ENCODE data around the gene NFKBIB. TPM values are rescaled to one million over a fixed set of nuclear protein-coding genes. Genes with fewer than 3 reads are reported as not detected.
"Not testable (repeated sequence)": the region's sequence is repeated elsewhere in the genome, so short reads cannot be mapped to it uniquely, and the experiment has no call there.

The NFKBIB gene
- total RNA-seq, 1 experiment from 2014 or later: 13.5 TPM

DNA sequence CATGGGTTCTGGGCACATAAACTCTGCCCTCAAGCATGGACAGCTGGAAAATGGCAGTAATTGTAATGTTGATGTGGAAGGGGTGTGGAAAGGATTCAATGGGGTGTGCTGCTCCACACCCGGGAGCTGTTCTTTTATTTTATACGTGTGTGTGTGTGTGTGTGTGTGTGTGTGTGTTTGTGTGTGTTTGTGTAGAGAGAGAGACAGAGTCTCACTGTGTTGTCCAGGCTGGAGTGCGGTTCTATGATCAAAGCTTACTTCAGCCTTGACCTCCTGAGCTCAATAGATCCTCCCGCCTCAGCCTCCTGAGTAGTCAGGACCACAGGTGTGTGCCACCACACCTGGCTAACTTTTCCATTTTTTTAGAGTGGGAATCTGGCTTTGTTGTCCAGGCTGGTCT is 33.8 kb downstream of the NFKBIB start:
- no peaks in the 10 kb centered on the region for H3K27me3 ChIP-seq (ENCODE audit: low read length)
- H3K4me1 ChIP-seq (ENCODE audit: low read length): peaks cover 16% of the 10 kb centered on the region
- no peak overlapping the region for H3K9ac ChIP-seq (ENCODE audit: low read length)
- H3K4me2 ChIP-seq (ENCODE audit: low read depth, low read length, poor library complexity, severe bottlenecking): no peak overlapping the region
- no peaks in the 10 kb centered on the region for H3K9me2 ChIP-seq (replicated peaks; ENCODE audit: insufficient read depth, low read length)
- no peak overlapping the region for H3K27ac ChIP-seq (ENCODE audit: low read length)
- DNase-seq: no peak
- peaks cover 31% of the 10 kb centered on the region for H3K79me2 ChIP-seq (ENCODE audit: low read length)
- peaks cover 18% of the 10 kb centered on the region for H3K36me3 ChIP-seq (ENCODE audit: insufficient read depth, low read length)
- peaks cover 5% of the 10 kb centered on the region; the same call in 1 of the 2 replicates for H4K20me1 ChIP-seq (ENCODE audit: insufficient read depth, low read depth, low read length)
- H2AFZ ChIP-seq (ENCODE audit: low read length): no peak overlapping the region
- no peaks in the 10 kb centered on the region for H3K9me3 ChIP-seq (ENCODE audit: low read length)
- no peak overlapping the region for H3K4me3 ChIP-seq (ENCODE audit: low read length)

DNA sequence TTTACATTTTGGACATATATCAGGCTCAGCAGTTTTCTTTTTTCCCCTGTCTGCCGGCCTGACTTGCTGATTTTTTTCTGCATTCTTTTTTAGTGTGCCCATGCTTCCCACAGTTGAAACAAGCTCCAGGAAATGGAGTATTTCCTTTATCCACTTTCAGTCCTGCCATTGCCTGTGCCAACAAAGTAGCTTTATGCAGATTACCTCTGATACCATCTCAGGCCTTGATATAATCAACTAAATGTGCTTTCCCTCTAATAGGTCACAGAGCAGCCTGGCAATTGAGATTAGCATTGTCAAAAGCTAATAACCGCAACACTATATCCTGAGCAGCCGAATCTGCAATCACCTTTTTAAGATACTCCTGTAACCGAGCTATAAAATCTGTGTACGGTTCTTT is 40.2 kb downstream of the NFKBIB start:
- H3K27me3 ChIP-seq (ENCODE audit: low read length): no peaks in the 10 kb centered on the region
- no peaks in the 10 kb centered on the region for H3K36me3 ChIP-seq (ENCODE audit: insufficient read depth, low read length)
- no peak overlapping the region for H3K4me3 ChIP-seq (ENCODE audit: low read length)
- H3K4me2 ChIP-seq (ENCODE audit: low read depth, low read length, poor library complexity, severe bottlenecking): no peak overlapping the region
- no peaks in the 10 kb centered on the region for H3K4me1 ChIP-seq (ENCODE audit: low read length)
- no peak overlapping the region for H3K9ac ChIP-seq (ENCODE audit: low read length)
- no peaks in the 10 kb centered on the region for H3K9me2 ChIP-seq (replicated peaks; ENCODE audit: insufficient read depth, low read length)
- no peak overlapping the region for H2AFZ ChIP-seq (ENCODE audit: low read length)
- no peaks in the 10 kb centered on the region for H3K79me2 ChIP-seq (ENCODE audit: low read length)
- no peaks in the 10 kb centered on the region for H4K20me1 ChIP-seq (ENCODE audit: insufficient read depth, low read depth, low read length)
- DNase-seq: no peak
- H3K27ac ChIP-seq (ENCODE audit: low read length): no peak overlapping the region
- no peaks in the 10 kb centered on the region for H3K9me3 ChIP-seq (ENCODE audit: low read length)

DNA sequence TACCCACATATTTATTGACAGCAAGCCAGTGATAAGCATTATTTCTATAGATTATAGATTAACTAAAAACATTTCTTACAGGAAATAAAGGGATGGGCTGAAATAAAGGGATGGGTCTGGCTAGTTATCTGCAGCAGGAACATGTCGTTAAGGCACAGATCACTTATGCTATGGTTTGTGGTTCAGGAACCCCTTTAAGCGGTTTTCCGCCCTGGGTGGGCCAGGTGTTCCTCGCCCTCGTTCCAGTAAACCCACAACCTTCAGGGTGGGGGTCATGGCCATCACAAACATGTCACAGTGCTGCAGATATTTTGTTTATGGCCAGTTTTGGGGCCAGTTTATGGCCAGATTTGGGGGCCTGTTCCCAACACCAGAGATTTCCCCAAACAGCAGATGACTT is 41.7 kb downstream of the NFKBIB start:
- not testable (repeated sequence) for H3K36me3 ChIP-seq (ENCODE audit: insufficient read depth, low read length); H3K79me2 ChIP-seq (ENCODE audit: low read length); H3K9ac ChIP-seq (ENCODE audit: low read length); H3K4me3 ChIP-seq (ENCODE audit: low read length); H3K4me1 ChIP-seq (ENCODE audit: low read length); H3K4me2 ChIP-seq (ENCODE audit: low read depth, low read length, poor library complexity, severe bottlenecking); H2AFZ ChIP-seq (ENCODE audit: low read length); H3K9me2 ChIP-seq (replicated peaks; ENCODE audit: insufficient read depth, low read length); H3K9me3 ChIP-seq (ENCODE audit: low read length); H3K27ac ChIP-seq (ENCODE audit: low read length); H4K20me1 ChIP-seq (ENCODE audit: insufficient read depth, low read depth, low read length); DNase-seq; H3K27me3 ChIP-seq (ENCODE audit: low read length)

DNA sequence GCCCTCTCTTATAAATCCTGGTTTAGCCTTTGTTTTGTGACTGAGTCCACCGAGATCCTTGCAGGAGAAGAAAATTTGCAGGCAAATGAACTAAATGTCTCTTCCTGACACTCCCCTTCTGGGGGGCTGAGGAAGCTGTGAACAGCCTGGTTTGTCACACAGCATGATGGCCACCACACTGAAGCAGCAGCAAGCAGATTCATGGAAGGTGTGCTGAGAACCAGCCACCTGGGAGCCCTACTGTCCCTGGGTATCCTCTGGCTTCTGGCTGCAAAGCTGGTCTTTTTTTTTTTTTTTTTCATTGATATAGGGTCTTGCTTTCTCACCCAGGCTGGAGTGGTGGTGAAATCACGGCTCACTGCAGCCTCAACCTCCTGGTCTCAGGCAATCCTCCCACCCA is 42.2 kb downstream of the NFKBIB start:
- Histone ChIP-seq H2AFZ (ENCODE audit: low read length) (no peak overlapping the region), H3K9me3 (ENCODE audit: low read length) (no peaks in the 10 kb centered on the region), H3K36me3 (ENCODE audit: insufficient read depth, low read length) (no peaks in the 10 kb centered on the region), H3K79me2 (ENCODE audit: low read length) (no peaks in the 10 kb centered on the region), H3K4me3 (ENCODE audit: low read length) (no peak overlapping the region), H4K20me1 (ENCODE audit: insufficient read depth, low read depth, low read length) (no peaks in the 10 kb centered on the region), H3K4me1 (ENCODE audit: low read length) (no peaks in the 10 kb centered on the region), H3K9me2 (replicated peaks; ENCODE audit: insufficient read depth, low read length) (no peaks in the 10 kb centered on the region), H3K27me3 (ENCODE audit: low read length) (no peaks in the 10 kb centered on the region), H3K4me2 (ENCODE audit: low read depth, low read length, poor library complexity, severe bottlenecking) (no peak overlapping the region), H3K9ac (ENCODE audit: low read length) (no peak overlapping the region), H3K27ac (ENCODE audit: low read length) (no peak overlapping the region)
- DNase-seq: no peak

DNA sequence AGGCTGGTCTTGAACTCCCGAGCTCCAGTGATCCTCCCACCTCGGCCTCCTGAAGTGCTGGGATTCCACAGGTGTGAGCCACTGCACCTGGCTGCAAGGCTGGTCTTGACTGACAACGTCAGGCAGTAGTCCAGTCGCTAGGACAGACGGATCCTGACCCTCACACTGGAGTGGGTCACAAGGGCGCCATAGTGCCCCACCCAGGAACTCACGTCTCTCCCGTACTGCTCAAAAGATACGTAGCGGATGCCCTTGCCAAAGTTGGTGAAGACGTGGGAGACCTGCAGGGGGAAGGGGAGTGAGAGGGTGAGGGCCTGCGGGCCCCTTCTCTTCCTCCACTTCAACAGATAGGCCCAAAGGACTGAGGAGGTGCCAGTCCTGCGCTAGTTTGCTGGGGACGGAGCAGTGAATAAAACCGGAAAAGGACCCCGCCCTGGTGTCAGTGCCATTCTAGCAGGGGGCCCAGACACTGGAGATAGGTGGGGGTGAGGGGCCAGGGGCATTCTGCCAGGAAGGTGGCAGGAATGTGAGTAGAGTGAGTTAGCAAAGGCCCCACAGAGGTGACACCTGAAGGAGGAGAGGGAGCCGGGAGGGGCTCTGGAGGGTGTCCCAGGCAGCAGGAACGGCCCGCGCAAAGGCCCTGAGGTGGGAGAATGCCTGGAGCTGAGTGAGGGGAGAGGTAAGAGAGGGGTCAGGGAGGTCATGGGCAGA is 42.9 kb downstream of the NFKBIB start:
- no peaks in the 10 kb centered on the region for H3K79me2 ChIP-seq (ENCODE audit: low read length)
- no peak overlapping the region for H3K4me2 ChIP-seq (ENCODE audit: low read depth, low read length, poor library complexity, severe bottlenecking)
- H3K9me2 ChIP-seq (replicated peaks; ENCODE audit: insufficient read depth, low read length): no peaks in the 10 kb centered on the region
- no peaks in the 10 kb centered on the region for H3K9me3 ChIP-seq (ENCODE audit: low read length)
- no peak overlapping the region for H2AFZ ChIP-seq (ENCODE audit: low read length)
- no peaks in the 10 kb centered on the region for H4K20me1 ChIP-seq (ENCODE audit: insufficient read depth, low read depth, low read length)
- no peaks in the 10 kb centered on the region for H3K36me3 ChIP-seq (ENCODE audit: insufficient read depth, low read length)
- no peak overlapping the region for H3K4me3 ChIP-seq (ENCODE audit: low read length)
- DNase-seq: no peak
- no peak overlapping the region for H3K9ac ChIP-seq (ENCODE audit: low read length)
- no peaks in the 10 kb centered on the region for H3K4me1 ChIP-seq (ENCODE audit: low read length)
- H3K27ac ChIP-seq (ENCODE audit: low read length): no peak overlapping the region
- no peaks in the 10 kb centered on the region for H3K27me3 ChIP-seq (ENCODE audit: low read length)

DNA sequence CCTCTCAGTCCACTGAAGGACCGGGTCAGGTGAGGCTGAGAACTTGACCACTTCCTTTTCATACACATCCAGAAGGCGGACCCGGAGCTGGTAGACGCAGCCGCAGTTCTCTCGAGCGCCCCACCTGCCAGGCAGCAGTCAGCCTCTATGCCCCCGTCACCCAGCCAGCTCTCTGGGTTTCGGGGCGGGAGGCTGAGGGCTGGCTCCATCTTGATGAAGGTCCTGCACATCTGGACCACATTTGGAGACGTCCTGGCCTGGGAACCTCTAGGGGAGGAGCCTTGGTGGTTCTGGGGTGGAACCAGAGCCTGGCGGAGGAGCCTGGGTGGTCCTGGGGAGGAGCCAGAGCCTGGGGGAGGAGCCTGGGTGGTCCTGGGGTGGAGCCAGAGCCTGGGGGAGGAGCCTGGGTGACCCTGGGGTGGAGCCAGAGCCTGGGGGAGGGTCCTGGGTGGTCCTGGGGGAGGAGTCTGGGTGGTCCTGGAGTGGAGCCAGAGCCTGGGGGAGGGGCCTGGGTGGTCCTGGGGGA is 45.3 kb downstream of the NFKBIB start:
- H2AFZ ChIP-seq (ENCODE audit: low read length): no peak overlapping the region
- H3K79me2 ChIP-seq (ENCODE audit: low read length): no peaks in the 10 kb centered on the region
- H3K4me2 ChIP-seq (ENCODE audit: low read depth, low read length, poor library complexity, severe bottlenecking): no peak overlapping the region
- H3K9me3 ChIP-seq (ENCODE audit: low read length): no peaks in the 10 kb centered on the region
- H3K4me3 ChIP-seq (ENCODE audit: low read length): no peak overlapping the region
- no peaks in the 10 kb centered on the region for H3K36me3 ChIP-seq (ENCODE audit: insufficient read depth, low read length)
- H4K20me1 ChIP-seq (ENCODE audit: insufficient read depth, low read depth, low read length): no peaks in the 10 kb centered on the region
- H3K9me2 ChIP-seq (replicated peaks; ENCODE audit: insufficient read depth, low read length): no peaks in the 10 kb centered on the region
- no peaks in the 10 kb centered on the region for H3K4me1 ChIP-seq (ENCODE audit: low read length)
- H3K27me3 ChIP-seq (ENCODE audit: low read length): no peaks in the 10 kb centered on the region
- no peak overlapping the region for H3K27ac ChIP-seq (ENCODE audit: low read length)
- no peak overlapping the region for H3K9ac ChIP-seq (ENCODE audit: low read length)
- DNase-seq: peak; percentile 58

DNA sequence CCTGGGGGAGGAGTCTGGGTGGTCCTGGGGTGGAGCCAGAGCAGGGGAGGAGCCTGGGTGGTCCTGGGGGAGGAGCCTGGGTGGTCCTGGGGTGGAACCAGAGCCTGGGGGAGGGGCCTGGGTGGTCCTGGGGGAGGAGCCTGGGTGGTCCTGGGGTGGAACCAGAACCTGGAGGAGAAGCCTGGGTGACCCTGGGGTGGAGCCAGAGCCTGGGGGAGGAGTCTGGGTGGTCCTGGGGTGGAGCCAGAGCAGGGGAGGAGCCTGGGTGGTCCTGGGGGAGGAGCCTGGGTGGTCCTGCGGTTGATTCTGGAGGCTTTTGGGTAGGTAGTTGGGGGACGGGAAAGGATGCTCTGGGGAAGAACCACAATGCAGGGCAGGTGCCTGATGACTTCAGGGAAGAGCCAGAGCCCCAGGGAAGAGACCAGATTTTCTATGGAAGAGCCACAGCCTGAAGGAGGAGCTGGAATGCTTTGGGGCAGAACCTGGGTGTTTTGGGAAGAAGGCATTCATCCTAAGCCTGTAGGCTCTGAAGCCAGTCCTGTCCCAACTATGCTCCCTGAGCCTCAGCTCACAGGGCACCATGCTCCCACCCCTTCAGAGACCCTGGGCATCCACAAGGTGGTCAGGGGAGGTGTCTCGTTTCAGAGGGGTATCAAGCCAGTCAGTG is 45.9 kb downstream of the NFKBIB start:
- H3K36me3 ChIP-seq (ENCODE audit: insufficient read depth, low read length): no peaks in the 10 kb centered on the region
- H3K79me2 ChIP-seq (ENCODE audit: low read length): no peaks in the 10 kb centered on the region
- H3K27me3 ChIP-seq (ENCODE audit: low read length): no peaks in the 10 kb centered on the region
- H3K4me1 ChIP-seq (ENCODE audit: low read length): no peaks in the 10 kb centered on the region
- H3K9me2 ChIP-seq (replicated peaks; ENCODE audit: insufficient read depth, low read length): no peaks in the 10 kb centered on the region
- H3K9ac ChIP-seq (ENCODE audit: low read length): no peak overlapping the region
- peak; percentile 71 for DNase-seq
- no peaks in the 10 kb centered on the region for H3K9me3 ChIP-seq (ENCODE audit: low read length)
- H3K4me2 ChIP-seq (ENCODE audit: low read depth, low read length, poor library complexity, severe bottlenecking): no peak overlapping the region
- H3K27ac ChIP-seq (ENCODE audit: low read length): no peak overlapping the region
- no peak overlapping the region for H3K4me3 ChIP-seq (ENCODE audit: low read length)
- no peak overlapping the region for H2AFZ ChIP-seq (ENCODE audit: low read length)
- no peaks in the 10 kb centered on the region for H4K20me1 ChIP-seq (ENCODE audit: insufficient read depth, low read depth, low read length)

DNA sequence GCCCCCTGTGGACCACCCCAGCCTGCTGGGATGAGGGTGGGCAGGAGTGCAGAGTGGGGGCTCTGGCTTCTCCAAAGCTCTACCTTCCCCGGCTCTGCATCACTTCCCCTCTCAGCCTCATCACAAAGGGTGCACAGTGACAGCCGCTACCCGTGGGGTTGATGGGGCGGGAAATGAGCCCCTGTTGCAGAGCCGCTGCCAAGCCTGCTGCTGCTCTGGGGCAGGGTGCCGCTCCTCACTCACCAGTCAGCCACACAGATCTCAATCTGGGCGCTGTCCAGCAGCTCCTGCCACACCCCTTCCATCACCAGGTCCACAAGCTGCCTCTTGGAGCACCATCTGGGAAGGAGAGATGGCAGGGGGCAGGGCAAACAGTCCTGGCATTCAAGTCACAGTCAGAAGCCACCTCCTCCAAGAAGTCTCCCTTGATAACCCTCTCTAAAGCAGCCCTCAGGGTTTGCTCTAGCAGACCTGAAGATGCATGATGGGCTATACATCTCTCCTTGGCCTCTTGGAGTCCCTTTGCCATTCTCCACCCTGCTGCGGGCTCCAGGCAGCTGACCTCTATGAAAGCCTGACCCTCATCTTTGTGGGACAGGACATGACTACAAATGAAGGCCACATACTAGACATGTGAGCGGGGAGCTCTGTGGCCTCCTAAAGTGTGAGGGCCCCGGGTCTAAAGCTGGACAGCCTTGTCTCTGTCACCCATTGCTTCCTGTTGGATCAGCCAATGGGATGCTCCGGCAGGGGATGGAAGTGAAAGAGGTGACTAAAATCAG is 46.7 kb downstream of the NFKBIB start:
- Histone ChIP-seq H4K20me1 (ENCODE audit: insufficient read depth, low read depth, low read length) (no peaks in the 10 kb centered on the region), H3K4me1 (ENCODE audit: low read length) (no peaks in the 10 kb centered on the region), H3K9me3 (ENCODE audit: low read length) (no peaks in the 10 kb centered on the region), H3K27ac (ENCODE audit: low read length) (no peak overlapping the region), H2AFZ (ENCODE audit: low read length) (no peak overlapping the region), H3K79me2 (ENCODE audit: low read length) (no peaks in the 10 kb centered on the region), H3K9me2 (replicated peaks; ENCODE audit: insufficient read depth, low read length) (no peaks in the 10 kb centered on the region), H3K9ac (ENCODE audit: low read length) (no peak overlapping the region), H3K27me3 (ENCODE audit: low read length) (no peaks in the 10 kb centered on the region), H3K4me2 (ENCODE audit: low read depth, low read length, poor library complexity, severe bottlenecking) (no peak overlapping the region), H3K4me3 (ENCODE audit: low read length) (no peak overlapping the region), H3K36me3 (ENCODE audit: insufficient read depth, low read length) (no peaks in the 10 kb centered on the region)
- DNase-seq: no peak
